GM18520 (cell line): ENCODE measurements around the gene TSSK2.

Experiments used
- ATAC-seq: cut with Tn5 transposase; IDR thresholded peaks from one replicate; pipeline ENCODE4 v1.9.1; 2021; ENCODE audit not compliant: unreplicated experiment

TSSK2 gene

DNA sequence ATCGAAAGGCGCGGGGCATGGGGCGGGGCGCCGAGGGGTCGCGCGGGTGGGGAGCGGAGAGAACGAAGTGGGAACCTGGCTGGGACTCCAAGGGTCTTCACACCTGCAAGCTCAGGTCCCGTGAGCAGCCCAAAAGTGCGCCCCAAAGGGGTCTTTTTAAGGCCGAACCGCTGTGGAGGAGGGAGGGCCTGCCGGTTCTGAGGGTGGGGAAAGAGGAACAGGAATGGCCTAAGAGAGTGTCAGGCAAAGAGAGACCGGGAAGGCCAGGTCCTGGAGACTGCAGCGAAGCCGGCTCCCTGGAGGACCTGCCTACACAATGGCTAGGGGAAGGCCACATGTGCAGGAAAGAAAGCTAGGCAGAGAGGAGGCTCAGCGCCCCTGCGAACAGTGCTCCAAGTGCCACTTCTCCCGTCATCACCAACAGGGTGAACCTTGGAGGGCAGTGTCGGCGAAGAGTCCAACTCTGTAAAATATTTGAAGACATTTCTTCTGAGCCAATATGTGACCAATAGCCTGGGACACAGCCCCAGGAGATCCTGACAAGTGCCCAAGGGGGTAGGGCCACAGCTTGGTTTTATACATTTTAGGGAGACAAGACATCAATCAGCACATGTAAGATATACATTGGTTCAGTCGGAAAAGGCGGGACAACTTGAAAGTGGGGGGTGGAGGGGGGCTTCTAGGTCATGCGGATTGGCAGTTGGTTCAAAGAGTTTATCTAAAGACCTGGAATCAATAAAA lies 8.2 kb upstream of the TSSK2 start:
- no peak for ATAC-seq

DNA sequence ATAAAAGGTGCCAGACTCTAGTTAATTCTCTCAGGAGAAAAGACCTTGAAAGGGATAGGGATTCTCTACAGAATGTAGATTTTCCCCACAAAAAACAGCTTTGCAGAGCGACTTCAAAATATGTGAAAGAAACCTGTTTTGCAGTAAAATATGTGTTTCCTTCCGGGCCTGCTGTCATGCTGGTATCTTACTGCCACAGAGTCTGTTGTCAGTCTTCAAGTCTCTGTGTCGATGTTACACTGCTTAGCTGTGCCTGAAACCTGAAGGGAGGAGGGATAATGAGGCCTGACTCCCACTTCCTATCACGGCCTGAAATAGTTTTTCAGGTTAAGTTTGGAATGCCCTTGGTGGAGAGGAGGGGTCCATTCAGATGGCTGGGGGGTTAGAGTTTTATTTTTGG lies 7.2 kb upstream of the TSSK2 start:
- no peak for ATAC-seq

DNA sequence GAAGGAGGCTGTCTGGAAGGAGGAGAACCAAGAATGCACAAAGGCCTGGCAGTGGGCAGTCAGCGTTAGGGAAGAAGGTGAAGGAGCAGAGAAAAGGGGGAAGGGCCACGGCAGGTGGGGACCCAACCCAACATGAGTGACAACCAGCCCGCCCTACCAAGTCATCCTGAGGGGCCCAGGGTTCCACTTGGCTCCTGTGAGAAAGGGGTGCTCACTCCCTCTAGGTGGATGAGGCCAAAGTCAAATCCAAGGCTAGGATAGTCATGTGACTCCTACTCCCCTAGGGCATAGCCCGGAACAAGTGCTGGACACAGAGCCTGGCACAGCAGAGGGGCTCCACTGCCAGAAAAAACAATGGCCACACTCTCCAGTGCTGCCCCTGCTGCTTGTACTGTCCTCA lies 6.7 kb upstream of the TSSK2 start:
- ATAC-seq = no peak

DNA sequence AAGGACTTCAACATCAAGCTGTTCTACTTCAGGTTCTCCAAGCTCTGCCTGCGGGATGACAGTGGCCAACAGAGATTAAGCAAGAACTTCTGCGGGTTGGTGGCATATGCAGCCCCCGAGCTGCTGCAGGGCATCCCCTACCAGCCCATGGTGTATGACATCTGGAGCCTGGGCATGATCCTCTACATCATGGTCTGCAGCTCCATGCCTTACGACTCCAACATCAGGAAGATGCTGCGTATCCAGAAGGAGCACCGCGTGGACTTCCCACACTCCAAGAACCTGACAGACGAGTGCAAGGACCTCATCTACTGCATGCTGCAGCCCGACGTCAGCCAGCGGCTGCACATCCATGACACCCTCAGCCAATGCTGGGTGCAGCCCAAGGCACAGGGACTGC lies 6.1 kb upstream of the TSSK2 start:
- ATAC-seq = no peak

DNA sequence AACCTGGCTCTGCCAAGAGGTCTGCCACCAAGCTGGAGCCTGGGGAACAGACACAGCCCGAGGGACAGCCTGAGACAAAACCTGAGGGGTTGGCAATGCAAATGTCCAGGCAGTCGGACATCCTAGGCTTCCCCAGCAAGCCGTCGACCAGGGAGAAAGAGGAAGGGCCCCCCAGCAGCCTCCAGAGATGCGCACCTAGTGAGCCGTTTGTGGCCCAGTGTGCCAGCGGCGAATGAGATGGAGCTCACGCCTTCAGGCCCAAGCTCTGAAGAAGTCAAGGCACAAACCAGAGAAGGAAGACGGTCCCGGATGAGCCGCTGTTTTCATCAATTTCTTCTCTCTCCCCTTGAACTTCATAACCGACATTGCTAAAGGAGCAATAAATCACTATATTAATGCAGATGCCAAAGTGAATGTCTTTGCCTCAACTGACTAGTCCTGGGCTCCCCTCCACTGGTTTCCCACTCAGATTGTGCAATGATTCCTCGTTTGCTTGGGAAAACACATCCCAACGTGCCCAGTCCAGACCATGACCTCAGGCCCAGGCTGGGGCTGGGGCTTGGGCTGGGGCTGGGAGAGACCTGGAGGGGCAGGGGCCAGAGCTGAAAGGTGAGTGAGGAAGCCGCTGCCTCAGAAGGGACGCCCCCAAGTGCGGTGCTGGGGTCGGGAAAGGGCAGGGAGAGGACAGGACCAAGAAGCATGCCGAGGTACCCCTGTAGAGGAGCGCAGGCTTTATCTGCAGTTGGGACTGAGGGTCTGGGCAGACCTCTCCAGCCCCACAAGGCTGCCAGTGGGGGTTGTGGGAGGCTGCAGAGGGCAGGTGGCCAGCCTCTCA lies 5.4 kb upstream of the TSSK2 start:
- no peak for ATAC-seq

DNA sequence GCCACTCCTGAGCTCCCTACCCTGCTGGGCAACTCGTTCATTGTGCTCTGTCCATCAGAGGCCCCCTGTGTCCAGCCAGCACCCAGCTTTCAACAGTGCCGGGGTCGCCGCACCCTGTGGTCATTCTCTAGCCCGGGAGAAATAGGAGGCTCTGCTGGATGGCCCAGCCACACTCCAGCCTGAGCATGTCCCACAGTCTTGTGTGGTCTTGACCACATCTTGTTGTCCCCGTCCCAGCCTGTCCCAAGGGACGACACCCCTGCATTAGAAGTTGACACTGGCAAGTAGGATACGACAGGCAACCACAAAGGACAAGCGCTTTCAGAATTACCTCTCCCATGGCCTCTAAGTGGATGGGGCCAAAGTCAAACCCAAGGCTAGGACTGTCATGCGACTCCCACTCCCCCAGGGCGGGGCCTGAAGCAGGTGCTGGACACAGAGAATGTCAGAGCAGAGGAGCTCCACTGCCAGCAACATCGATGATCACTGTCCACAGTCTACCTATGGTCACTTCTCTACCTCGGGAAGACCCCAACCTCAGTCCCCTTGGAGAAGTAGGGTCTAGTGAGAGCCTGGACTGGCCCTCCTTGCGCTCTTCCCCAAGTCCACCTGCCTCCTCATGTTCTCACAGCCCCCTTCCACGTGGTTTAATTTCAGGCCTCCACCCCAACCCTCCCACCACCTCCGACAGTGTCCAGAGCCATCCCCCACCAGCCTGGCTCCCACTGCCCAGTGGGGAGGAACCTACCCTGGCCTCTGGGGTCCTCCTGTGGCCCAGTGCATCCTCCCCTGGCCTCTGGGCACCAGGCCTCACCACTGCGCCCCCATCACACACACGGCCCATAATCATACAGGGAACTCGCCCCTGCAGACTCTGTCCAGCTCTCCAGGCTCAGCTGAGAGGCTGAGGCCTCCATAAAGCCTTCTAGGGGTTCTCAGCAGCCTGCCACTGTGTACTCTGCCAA lies 4.5 kb upstream of the TSSK2 start:
- no peak for ATAC-seq

DNA sequence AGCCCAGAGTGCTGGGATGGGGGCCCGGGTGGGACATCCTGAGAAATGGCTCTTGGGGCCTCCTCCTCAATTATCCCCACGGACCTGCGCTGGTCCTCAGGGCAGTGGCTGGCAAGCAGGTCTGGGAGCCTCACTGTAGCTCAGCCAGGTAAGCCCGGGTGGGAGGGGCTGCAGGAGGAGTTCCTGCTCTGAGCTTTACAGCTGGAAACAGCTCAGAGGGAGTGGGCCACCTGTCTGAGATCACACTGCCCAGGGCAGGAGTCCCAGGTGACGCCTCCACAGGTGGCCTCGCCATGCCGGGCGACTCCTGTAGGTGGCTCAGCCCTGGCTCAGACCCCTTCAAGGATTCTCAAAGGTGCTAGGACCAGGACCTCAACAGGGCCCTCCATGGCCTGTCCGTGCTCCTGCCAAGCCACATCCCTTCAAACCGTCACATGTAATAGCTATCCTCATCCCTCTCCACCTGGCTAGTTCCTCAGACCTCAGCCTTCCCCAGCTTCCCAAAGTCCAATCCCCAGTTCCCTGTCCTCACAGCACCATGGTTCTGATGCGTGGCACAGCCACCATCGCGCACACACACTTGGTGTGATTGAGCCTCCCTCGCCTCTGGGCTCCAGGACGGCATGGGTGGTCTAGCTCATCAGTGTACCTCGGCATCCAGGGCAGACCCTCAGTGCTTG lies 3.6 kb upstream of the TSSK2 start:
- ATAC-seq = no peak

DNA sequence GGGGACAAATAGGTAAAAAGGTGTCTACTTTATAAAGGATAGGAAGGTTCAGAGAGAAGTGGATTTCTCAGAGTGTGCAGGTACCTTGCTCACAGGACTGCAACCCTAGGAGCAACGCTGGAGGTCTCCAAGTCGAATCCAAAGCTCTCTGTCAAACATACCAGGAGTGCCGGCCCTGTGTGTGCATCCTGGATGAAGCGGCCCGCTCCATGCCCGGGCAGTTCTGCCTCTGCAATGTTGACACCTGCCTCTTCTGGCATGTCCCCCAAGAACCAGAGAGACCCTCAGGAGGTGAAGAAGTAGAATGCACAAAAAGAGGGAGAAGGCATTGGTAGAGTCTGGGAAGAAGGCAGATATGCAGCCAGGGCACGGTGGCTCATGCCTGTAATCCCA lies 3.1 kb upstream of the TSSK2 start:
- ATAC-seq = no peak

DNA sequence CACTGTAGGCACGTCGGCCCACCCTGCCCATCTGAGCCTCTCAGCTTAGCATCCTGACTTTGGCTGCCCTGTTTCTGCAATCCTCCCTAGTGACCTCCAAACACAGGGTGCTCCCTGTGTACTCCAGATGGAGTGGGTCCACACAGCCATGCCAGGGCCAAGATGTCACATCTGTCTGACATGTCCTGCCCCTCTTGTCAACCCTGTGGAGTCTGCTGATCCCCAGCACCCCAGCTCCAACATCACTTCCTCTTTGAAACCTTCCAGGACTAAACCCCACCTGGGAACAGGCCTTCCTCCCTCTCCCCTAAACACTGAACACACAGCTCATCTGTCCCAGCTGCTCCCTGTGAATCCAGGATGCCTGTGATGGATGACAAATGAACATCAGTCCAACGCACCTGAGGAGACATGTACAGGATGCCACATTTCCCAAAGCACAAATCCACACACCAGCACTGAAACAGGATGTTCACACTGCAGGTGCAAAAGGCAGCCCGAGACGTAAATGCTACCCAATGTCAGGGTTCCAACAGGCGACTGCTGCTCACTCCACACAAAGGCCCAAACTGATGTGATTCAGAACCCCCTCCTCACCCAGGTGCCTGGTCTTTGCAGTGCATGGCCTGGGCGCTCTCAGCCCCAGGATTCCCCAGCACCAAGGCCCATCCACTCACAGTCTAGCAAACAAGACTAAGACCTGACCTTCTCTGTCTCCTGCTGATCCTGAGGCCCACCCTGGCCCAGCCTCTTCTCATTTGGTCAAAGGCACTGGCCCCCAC lies 2.0 kb upstream of the TSSK2 start:
- ATAC-seq = no peak

DNA sequence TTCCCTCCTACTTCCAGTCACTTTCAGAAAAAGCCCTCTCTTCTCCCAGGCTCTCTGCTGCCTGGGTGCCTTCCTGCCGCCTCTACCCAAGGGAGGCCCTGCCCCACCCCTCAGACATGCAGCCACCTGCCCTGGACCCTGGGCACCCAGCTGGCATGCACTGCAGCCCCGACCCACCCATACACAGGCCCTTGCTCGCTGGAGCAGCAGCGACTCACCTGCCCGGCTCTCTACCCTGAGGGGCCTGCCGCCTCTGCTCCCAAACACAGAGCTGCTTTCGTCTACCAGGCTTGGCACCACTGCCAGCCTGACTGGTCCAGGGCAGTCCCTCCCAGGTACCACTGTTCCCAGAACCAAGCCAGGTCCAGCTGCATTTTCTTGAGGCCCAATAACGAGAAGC lies 1.2 kb upstream of the TSSK2 start:
- ATAC-seq = no peak

DNA sequence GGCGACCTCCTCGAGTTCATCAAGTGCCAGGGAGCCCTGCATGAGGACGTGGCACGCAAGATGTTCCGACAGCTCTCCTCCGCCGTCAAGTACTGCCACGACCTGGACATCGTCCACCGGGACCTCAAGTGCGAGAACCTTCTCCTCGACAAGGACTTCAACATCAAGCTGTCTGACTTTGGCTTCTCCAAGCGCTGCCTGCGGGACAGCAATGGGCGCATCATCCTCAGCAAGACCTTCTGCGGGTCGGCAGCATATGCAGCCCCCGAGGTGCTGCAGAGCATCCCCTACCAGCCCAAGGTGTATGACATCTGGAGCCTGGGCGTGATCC lies 542 bp downstream of the TSSK2 start:
- ATAC-seq = no peak

DNA sequence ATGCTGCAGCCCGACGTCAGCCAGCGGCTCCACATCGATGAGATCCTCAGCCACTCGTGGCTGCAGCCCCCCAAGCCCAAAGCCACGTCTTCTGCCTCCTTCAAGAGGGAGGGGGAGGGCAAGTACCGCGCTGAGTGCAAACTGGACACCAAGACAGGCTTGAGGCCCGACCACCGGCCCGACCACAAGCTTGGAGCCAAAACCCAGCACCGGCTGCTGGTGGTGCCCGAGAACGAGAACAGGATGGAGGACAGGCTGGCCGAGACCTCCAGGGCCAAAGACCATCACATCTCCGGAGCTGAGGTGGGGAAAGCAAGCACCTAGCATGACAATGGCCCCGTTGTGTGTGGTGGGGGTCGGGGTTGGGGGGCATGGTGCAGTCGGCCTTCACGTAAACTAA lies 1.0 kb downstream of the TSSK2 start:
- ATAC-seq = no peak

DNA sequence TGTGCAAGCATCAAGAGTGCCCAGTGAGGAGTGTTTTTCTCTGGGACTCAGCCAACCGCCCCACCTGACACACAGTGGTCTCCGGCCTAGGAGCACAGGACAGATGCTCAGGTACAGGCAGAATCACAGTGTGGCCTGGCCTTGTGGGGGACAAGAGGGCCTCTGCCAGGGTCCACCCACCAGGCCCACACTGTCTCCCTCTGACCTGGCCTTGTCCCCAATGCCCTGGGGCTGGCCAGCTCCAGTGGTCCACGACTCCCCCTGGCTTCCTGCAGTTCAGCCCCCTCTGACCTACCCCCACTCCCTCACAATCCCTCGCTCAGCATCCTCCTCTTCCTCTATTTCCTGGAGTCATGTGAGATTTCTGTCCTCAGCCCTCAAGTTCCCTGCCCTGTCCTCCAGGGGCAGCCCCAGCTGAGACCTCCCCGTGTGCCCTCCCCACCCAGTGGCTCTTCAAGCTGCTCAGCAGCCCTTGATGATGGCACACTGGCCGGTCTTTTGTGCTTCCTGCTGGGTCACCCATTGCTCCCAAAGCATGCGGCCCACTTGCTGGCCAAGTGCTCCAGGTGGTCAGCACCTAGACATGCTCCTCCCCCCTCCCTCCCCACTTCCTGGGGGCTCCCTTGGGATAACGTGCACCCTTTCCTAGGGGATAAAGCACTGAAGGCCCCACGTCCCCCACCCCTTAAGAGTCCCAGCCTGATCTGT lies 1.7 kb downstream of the TSSK2 start:
- ATAC-seq = no peak

DNA sequence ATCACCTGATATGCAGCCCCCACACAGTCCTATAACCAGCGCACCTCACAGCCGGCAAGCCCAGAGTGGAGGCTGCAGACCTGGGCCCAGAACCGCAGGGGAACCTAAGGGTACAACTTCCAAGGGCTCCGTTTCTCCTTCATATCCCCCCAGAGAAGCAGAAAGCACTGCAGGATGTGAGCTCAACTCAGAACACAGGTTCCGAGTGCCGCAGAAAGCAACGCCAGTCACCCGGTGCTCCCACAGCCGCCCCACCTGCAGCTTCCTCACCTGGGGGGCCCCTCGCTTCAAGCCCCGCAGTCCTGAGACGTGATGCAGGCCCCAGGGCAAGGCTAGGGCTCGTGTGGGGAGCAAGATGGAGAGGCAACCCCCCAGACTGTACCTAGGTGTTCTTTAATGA lies 2.5 kb downstream of the TSSK2 start:
- ATAC-seq = no peak

DNA sequence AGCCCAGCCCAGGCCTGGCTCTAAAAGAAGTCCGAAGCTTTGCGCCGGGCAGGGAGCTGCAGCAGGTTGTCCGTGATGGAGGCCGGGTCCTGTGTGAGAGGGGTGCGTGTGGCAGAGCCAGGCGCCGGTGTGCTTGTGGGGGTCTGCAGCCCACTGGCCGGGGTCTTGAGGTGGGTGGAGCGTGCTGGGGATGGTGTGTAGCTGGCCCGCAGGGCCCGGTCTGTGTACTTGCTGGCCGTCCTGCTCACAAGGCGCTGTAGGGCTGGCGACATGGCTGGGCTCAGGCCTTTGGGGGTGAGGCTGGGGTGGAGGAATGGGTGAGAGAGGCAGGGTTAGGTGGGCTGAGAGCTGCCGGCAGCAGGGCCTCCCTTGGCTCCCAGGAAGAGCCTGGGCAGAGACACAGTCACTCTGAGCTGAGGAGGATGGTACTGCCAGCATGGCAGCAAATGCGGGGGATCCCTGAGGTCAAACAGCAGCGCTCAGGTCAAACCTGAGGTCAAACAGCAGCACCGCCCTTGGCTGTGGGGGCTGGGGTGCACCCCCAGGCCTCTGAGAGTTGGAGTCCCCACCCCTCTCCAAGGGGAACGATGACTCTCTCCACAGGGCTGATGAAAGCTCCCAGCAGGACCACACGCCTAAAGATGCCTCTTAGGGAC lies 3.2 kb downstream of the TSSK2 start:
- no peak for ATAC-seq

DNA sequence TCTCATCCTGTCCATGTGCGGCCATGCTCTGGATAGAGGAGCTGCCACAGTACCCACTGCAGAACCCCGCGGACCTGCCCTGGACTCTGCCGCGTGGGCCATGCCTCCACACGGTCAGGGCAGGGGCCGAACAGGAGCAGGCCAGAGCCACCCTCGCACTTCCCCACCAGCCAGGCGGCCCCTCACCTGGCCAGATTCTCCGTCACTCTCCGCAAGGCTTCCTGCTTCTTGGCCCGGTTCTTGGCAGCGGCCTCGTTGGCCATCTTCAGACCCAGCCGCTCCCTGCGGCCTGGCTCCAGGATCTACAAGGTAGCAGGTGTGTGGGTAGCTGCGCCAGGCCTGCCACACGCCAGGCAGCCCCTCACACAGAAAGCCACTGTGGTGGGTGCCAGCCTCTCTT lies 3.8 kb downstream of the TSSK2 start:
- ATAC-seq = no peak

DNA sequence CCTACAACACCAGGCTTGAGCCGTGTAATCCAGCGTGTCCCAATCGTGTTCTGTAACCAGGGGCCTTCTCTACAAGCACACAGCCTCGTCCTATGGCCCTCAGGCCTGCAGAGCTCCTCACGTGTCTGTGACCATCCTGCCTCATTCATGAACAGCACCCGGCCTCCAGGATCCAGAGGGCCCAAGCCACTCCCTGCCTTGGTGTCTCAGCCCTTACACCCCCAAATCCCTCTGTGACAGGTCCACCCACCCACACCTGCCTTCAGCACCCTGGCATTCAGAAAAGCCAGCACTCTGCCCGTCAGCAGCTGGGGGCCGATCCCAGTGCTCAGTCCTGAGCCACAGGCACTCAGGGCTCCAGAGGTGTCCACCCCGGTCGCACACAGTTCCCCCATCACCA lies 5.8 kb downstream of the TSSK2 start:
- ATAC-seq = no peak

DNA sequence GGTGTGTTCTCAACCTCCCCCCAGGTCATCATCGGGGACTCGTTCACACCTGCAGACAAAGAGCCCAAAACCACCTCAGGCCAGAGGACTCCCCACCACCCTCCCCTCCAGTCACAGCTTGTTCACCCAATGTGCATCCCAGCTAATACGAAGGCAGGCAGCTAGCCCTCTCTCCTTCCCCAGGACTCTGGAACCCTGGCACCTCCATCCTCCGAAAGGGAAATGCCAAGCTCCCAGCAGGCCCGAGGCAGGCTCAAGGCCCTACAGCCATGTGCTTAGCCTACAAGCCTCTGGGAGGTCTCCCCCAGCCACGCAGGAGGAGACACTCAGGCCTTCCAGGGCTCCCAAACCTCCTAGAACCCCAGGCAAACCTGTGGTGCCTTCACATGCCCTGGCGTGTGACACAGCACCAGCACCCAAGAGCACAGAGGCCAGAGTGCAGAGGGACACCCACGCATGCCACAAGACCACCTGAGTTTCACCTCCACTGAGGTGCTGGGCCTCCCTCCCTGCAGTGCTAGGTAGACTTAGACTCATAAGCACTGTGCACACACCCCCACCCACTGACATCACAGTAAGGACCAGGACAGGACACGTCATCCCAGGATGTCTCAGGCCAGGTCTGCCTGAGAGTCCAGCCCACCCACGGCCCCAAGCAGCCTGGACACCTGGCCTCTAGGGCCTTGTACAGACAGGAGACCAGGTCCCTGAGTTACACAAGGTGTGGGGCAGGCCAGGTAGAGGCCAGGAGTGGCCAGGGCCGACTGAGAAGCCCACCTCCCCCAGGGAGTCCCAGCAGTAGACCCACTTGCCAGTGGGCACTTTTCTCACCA lies 6.5 kb downstream of the TSSK2 start:
- ATAC-seq = no peak
